ENCODE results near the gene CAMK2D.

DNA sequence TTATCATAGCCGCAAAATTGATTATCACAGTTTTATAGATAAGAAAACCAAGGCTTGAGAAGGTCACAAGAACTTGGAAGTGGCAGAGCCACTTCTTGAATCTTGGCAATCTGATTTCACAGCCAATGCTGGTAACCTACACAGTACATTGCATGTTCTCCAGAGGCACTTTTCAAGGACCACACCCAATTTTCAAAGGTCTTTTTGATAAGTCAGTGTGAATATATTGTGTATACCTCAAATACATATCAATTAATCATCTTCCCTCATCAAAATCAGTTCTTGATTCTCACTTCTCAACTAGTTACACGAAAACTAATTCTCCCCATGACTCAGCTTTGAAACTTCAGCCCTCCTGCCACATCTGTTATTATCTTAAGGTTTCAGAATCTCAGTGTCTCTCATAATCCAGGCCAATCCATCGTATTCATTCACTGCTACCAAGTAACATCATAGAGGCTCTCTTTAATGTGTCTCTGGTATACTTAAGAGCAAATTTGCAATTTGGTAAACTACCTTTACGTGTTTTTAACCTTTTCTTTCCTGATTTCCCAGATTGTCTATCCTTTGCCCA, 16.8 kb downstream of the CAMK2D start:
- TF ChIP-seq POLR2A (IDR thresholded peaks at IDR 0.05; ENCODE audit: low read depth, low read length) (no peak), TAF1 (IDR thresholded peaks at IDR 0.05; ENCODE audit: low read depth, low read length) (no peak), POLR2AphosphoS5 (IDR thresholded peaks at IDR 0.05; ENCODE audit: low read depth, low read length) (no peak)
